Activated CD8-positive, alpha-beta T cell treated with anti-CD3 and anti-CD28 coated beads for 36 hours (primary cell): ENCODE data around the gene SCLT1. TPM values are rescaled to one million over a fixed set of nuclear protein-coding genes. Genes with fewer than 3 reads are reported as not detected.

ENCODE experiments used
- ATAC-seq: fragments of 200-7000 bp; cut with Tn5 transposase; one replicate; pipeline ENCODE4 v1.10.0; 2021; ENCODE audit warnings: mild to moderate bottlenecking, moderate library complexity
- CTCF ChIA-PET: fragments of 350-600 bp; sonication (Branson Sonifier 250); formaldehyde crosslinking; loops from one replicate; lab custom pipeline; 2021; ENCODE audit warnings: antibody characterized with exemption; lab: Charles Lee
- POLR2A ChIA-PET: fragments of 350-600 bp; sonication (Branson Sonifier 250); formaldehyde crosslinking; loops from one replicate; lab custom pipeline; 2021; ENCODE audit warnings: antibody characterized with exemption; lab: Charles Lee
- DNase-seq: peaks from one replicate; pipeline ENCODE4 v3.0.0-alpha.2; 2020
- H3K27ac Mint-ChIP-seq: one replicate; pipeline ENCODE4 v1.8.0; 2021; ENCODE audit warnings: mild to moderate bottlenecking, mixed read lengths
- H3K27me3 Mint-ChIP-seq: one replicate; pipeline ENCODE4 v1.8.0; 2021; ENCODE audit warnings: mixed read lengths
- H3K36me3 Mint-ChIP-seq: one replicate; pipeline ENCODE4 v1.8.0; 2021; ENCODE audit warnings: low read depth, mixed read lengths
- H3K4me1 Mint-ChIP-seq: one replicate; pipeline ENCODE4 v1.8.0; 2021; ENCODE audit warnings: low read depth, mixed read lengths
- H3K4me3 Mint-ChIP-seq: one replicate; pipeline ENCODE4 v1.8.0; 2021; ENCODE audit warnings: mild to moderate bottlenecking, moderate library complexity, mixed read lengths
- H3K9me3 Mint-ChIP-seq: one replicate; pipeline ENCODE4 v1.8.0; 2021; ENCODE audit warnings: mixed read lengths
- intact Hi-C: fragments of 100-400 bp; cut with micrococcal nuclease; formaldehyde crosslinking; loops from one replicate; pipeline ENCODE4 v1.10.0; 2022
- total RNA-seq, 2 experiments: library from RNA; stranded (reverse); gene quantifications; one replicate each; pipeline ENCODE4 v1.2.3, GENCODE V29; 2021
- TF ChIP-seq, protein P1 (sequence below): fragments of 200-600 bp; IDR thresholded peaks from one replicate; pipeline ENCODE4 v1.8.0; 2022; ENCODE audit warnings: antibody characterized with exemption, mild to moderate bottlenecking

The SCLT1 gene
- total RNA-seq, 2 experiments from 2014 or later = 18.5 to 19.7 TPM

DNA sequence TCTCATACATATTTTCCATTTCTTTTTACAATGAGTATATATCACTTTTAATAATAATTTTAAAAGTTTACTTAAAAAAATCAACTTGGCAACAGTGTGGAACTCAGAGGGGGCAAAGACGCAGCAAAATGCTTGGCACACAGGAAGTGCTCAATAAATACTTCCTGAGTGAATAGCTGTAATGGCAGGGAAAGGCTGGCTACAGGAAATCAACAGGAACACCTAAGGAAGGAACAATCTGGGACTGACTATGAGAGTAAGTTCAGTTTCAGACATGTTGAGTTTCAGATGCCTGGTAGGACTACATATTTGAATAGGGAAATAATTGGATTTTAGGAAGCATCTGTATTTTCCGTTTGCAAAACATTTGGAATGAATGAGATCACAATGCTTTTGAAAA lies 137.6 kb downstream of the SCLT1 start:
- ChIA-PET POLR2A (interaction anchor here (0.6 kb wide), 1 partner anchor 15 kb away, joined by 3 read pairs; no protein-coding TSS in a partner anchor), CTCF (no interaction called here)
- Mint-ChIP-seq H3K4me1 (peaks cover 2% of the 10 kb centered on the region), H3K9me3 (no peaks in the 10 kb centered on the region), H3K36me3 (peaks cover 8% of the 10 kb centered on the region), H3K27me3 (no peaks in the 10 kb centered on the region), H3K27ac (no peak overlapping the region), H3K4me3 (no peak overlapping the region)
- TF ChIP-seq, protein P1, sequence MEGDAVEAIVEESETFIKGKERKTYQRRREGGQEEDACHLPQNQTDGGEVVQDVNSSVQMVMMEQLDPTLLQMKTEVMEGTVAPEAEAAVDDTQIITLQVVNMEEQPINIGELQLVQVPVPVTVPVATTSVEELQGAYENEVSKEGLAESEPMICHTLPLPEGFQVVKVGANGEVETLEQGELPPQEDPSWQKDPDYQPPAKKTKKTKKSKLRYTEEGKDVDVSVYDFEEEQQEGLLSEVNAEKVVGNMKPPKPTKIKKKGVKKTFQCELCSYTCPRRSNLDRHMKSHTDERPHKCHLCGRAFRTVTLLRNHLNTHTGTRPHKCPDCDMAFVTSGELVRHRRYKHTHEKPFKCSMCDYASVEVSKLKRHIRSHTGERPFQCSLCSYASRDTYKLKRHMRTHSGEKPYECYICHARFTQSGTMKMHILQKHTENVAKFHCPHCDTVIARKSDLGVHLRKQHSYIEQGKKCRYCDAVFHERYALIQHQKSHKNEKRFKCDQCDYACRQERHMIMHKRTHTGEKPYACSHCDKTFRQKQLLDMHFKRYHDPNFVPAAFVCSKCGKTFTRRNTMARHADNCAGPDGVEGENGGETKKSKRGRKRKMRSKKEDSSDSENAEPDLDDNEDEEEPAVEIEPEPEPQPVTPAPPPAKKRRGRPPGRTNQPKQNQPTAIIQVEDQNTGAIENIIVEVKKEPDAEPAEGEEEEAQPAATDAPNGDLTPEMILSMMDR = no peak
- no peak for ATAC-seq
- DNase-seq = no peak
- intact Hi-C loops = no loop called here

DNA sequence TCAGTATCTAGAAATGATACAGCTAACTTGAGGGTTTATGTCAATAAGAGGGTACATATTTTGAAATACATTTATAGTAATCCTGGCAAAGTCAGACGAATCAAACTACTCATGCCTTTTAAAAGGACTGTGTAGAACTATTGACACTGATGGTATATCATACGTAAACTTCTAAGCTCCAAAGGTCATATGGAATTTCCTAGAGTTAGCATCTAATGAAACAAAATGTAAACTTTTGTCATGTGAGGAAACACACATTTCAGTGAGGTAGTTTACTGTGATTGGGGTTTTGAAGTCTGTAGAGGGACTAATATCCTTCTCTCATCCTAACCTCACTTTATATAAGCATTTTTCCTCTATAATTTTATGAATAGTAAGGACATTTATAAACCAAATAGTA lies 138.4 kb downstream of the SCLT1 start:
- ATAC-seq (no peak), DNase-seq (no peak)
- Mint-ChIP-seq H3K27me3 (no peaks in the 10 kb centered on the region), H3K9me3 (no peaks in the 10 kb centered on the region), H3K4me1 (peaks cover 2% of the 10 kb centered on the region), H3K27ac (no peak overlapping the region), H3K4me3 (no peak overlapping the region), H3K36me3 (peaks cover 10% of the 10 kb centered on the region)
- CTCF ChIA-PET = no interaction called here
- intact Hi-C loops = no loop called here
- TF ChIP-seq, protein P1 = no peak
- POLR2A ChIA-PET = no interaction called here

DNA sequence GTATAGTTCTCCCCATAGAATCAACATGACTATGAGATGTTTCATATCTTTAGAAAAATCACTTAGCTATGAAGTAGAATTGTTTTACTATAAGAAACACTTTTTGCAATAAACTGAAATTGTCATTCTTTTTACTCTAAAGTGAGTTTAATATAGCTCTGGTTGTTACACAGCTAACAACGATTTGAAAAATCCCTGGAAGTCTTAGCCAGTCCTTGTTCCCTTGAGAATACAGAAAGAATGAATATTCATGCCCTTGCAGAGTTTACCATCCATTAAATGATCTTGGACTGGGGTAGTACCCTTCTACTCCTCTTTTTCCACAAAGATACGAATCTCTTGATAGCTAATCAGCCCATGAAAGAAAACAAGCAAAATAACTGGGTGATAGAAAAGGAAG lies 142.0 kb downstream of the SCLT1 start:
- TF ChIP-seq, protein P1 = no peak
- Mint-ChIP-seq H3K36me3 (peaks cover 6% of the 10 kb centered on the region), H3K4me3 (no peak overlapping the region), H3K27me3 (no peaks in the 10 kb centered on the region), H3K27ac (no peak overlapping the region), H3K4me1 (no peaks in the 10 kb centered on the region), H3K9me3 (no peaks in the 10 kb centered on the region)
- intact Hi-C loops = no loop called here
- ChIA-PET CTCF (no interaction called here), POLR2A (no interaction called here)
- DNase-seq (no peak), ATAC-seq (no peak)

DNA sequence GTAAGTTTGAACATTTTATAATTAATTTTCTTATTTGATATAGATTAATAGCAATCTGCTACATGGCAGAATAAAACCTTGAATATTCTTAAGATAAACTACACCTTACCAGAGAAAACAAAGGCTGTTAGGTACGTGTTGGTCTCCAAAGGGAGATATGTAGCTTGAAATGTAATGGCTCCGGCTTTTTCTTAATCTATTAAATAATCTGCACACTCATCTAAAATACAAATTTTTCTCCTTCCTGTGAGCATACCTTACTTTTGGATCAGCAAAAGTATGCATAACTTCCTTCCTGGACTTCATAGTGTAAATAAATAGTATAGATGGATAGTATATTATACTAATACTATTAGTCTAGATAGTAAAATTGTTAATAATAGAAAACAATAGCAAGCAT lies 142.5 kb downstream of the SCLT1 start:
- no peak for DNase-seq
- POLR2A ChIA-PET = no interaction called here
- CTCF ChIA-PET = no interaction called here

DNA sequence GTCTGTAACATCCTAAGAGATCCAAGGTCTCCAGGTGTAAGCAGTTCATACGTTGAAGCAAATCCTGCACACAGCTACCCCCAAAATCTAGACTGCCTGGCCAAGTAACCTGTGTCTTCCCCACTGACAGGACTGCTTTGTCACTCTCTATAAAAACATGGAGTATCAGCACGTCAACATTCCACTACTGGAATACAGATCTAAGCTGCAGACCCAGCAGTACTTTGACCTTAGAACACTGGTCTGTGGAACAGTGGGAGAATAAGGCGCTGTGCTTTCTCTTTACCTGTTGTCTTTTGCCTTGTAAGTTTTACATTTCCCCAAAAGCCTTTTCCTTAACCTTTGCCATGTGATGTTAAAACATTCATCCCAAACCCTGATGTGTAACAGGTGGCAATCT lies 146.4 kb downstream of the SCLT1 start:
- H3K36me3 Mint-ChIP-seq = peaks cover 24% of the 10 kb centered on the region
- TF ChIP-seq, protein P1 = no peak
- H3K4me1 Mint-ChIP-seq = no peaks in the 10 kb centered on the region
- no peaks in the 10 kb centered on the region for H3K27me3 Mint-ChIP-seq
- POLR2A ChIA-PET = no interaction called here
- CTCF ChIA-PET = no interaction called here
- H3K4me3 Mint-ChIP-seq = no peak overlapping the region
- DNase-seq = no peak
- ATAC-seq = no peak
- intact Hi-C loops = no loop called here
- H3K27ac Mint-ChIP-seq = no peak overlapping the region
- no peaks in the 10 kb centered on the region for H3K9me3 Mint-ChIP-seq

More for the DNA sequence above, 142.5 kb downstream of the SCLT1 start:
- Mint-ChIP-seq H3K36me3 (peaks cover 6% of the 10 kb centered on the region), H3K4me3 (no peak overlapping the region), H3K27me3 (no peaks in the 10 kb centered on the region), H3K4me1 (no peaks in the 10 kb centered on the region), H3K27ac (no peak overlapping the region), H3K9me3 (no peaks in the 10 kb centered on the region)
- TF ChIP-seq, protein P1 = no peak
- intact Hi-C loops = no loop called here
- ATAC-seq = no peak
